Activated CD4-positive, alpha-beta T cell treated with anti-CD3 and anti-CD28 coated beads, Interleukin-2, amount 10 ng/mL, durations not matched to agents 24 days and 14 days (primary cell): ENCODE data around the gene CNGA3. TPM values are rescaled to one million over a fixed set of nuclear protein-coding genes. Genes with fewer than 3 reads are reported as not detected.

Source experiments
- DNase-seq: peaks from one replicate; pipeline ENCODE4 v3.0.0; 2022
- H3K27ac Mint-ChIP-seq: one replicate; pipeline ENCODE4 v1.8.0; 2022; ENCODE audit warnings: mild to moderate bottlenecking, mixed read lengths
- H3K27me3 Mint-ChIP-seq: one replicate; pipeline ENCODE4 v1.8.0; 2022; ENCODE audit warnings: mixed read lengths
- H3K36me3 Mint-ChIP-seq: one replicate; pipeline ENCODE4 v1.8.0; 2022; ENCODE audit warnings: low read depth, mild to moderate bottlenecking, mixed read lengths
- H3K4me1 Mint-ChIP-seq: one replicate; pipeline ENCODE4 v1.8.0; 2021; ENCODE audit warnings: mixed read lengths
- H3K4me3 Mint-ChIP-seq: one replicate; pipeline ENCODE4 v1.8.0; 2022; ENCODE audit warnings: mild to moderate bottlenecking, moderate library complexity, mixed read lengths
- H3K9me3 Mint-ChIP-seq: one replicate; pipeline ENCODE4 v1.8.0; 2021; ENCODE audit warnings: mixed read lengths
- intact Hi-C: fragments of 100-400 bp; cut with micrococcal nuclease; formaldehyde crosslinking; loops from one replicate; pipeline ENCODE4 v1.15.1; 2023
- total RNA-seq: library from RNA; stranded (reverse); gene quantifications from 2 replicates; pipeline ENCODE4 v1.2.3, GENCODE V29; 2022

Gene CNGA3
- total RNA-seq, 1 donor from 2014 or later = not detected

- H3K27me3 Mint-ChIP-seq = peaks cover 16% of the 10 kb centered on the region
- intact Hi-C loops = no loop called here
- no peaks in the 10 kb centered on the region for H3K9me3 Mint-ChIP-seq
- H3K36me3 Mint-ChIP-seq = no peaks in the 10 kb centered on the region
- no peak overlapping the region for H3K27ac Mint-ChIP-seq
- DNase-seq = no peak
- H3K4me1 Mint-ChIP-seq = no peaks in the 10 kb centered on the region
- no peak overlapping the region for H3K4me3 Mint-ChIP-seq
Measured at GRCh38 chr2:98376301-98376910, 30.1 kb downstream of the CNGA3 start.

DNA sequence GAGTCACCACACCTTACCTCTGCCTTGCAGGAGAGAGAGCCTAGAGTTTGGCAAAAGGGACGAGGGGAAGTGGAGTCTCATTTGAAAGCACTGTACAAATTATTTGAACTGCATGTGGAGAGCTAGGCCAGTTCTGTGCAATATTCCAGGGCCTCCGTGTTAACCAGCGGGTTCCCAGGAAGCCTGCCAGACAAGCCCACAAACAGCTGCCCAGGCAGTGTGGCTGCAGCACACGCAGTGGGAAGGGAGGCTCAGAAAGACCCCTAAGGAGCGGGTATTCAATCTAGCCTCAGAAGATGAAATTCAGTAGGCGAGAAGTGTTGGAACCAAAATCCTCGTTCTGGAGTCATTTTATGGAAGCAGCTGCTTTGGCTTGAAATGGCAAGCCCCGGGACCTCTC lies 30.7 kb downstream of the CNGA3 start:
- intact Hi-C loops = no loop called here
- peaks cover 20% of the 10 kb centered on the region for H3K27me3 Mint-ChIP-seq
- DNase-seq = no peak
- no peak overlapping the region for H3K27ac Mint-ChIP-seq
- no peaks in the 10 kb centered on the region for H3K9me3 Mint-ChIP-seq
- H3K4me3 Mint-ChIP-seq = no peak overlapping the region
- H3K36me3 Mint-ChIP-seq = no peaks in the 10 kb centered on the region
- H3K4me1 Mint-ChIP-seq = no peaks in the 10 kb centered on the region

DNA sequence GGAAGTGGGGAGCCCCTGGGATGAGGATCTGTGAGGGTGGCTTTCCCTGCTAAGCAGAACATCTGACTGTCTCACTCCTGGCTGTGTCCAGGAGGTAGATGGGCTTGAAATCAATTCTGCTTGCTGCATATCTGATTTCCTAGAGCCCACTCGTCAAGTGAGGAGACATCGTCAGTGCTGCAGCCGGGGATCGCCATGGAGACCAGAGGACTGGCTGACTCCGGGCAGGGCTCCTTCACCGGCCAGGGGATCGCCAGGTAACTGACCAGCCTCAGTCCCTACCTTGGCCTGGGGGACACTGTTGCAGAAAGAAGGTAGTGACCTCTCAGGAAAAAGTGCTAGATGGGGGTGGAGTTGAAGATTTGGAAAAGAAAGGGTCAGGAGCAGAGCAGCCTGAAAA lies 31.3 kb downstream of the CNGA3 start:
- H3K27ac Mint-ChIP-seq = no peak overlapping the region
- H3K9me3 Mint-ChIP-seq = no peaks in the 10 kb centered on the region
- H3K4me1 Mint-ChIP-seq = no peaks in the 10 kb centered on the region
- H3K4me3 Mint-ChIP-seq = no peak overlapping the region
- DNase-seq = no peak
- H3K36me3 Mint-ChIP-seq = no peaks in the 10 kb centered on the region
- intact Hi-C loops = no loop called here
- peaks cover 20% of the 10 kb centered on the region for H3K27me3 Mint-ChIP-seq

DNA sequence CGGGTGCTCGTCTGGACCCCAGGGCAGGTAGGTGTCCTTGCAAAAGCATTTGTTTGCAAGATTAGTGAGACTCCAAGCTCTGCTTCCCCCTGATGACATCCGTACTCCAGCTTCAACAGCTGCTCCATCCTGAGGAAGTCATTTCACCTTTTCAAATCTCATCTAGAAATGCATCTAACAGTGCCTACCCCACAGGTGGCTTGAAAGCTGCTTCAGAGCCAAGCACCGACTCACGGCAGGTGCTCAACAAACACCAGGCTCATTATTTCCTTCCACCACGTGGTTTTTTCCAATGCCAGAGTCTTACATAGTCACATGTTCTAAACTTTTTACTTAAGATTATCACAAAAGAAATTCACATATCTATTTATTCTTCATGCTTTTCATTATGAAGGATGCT lies 31.9 kb downstream of the CNGA3 start:
- H3K36me3 Mint-ChIP-seq = no peaks in the 10 kb centered on the region
- H3K9me3 Mint-ChIP-seq = no peaks in the 10 kb centered on the region
- no peaks in the 10 kb centered on the region for H3K4me1 Mint-ChIP-seq
- DNase-seq = no peak
- peaks cover 18% of the 10 kb centered on the region for H3K27me3 Mint-ChIP-seq
- H3K4me3 Mint-ChIP-seq = no peak overlapping the region
- no peak overlapping the region for H3K27ac Mint-ChIP-seq
- intact Hi-C loops = no loop called here

DNA sequence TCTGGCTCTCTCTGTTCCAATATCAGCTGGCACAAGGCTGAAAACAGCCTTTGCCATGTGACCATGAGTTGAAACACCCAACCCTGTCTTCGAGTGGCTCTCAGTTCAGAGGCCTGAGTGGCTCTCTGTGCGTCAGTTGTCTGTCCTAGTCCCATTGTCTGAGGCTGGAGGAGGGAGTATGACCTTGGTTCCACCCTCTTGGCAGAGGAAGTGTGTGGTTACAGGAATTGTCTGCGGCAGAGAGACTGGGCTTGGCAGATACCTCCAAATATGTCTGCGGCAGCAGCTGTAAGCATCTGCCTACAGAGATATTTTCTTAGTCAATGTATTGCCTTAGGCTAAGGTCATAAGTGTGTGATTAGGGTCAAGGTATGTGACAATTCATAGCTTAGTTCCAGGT lies 32.6 kb downstream of the CNGA3 start:
- no peaks in the 10 kb centered on the region for H3K9me3 Mint-ChIP-seq
- no peak overlapping the region for H3K4me3 Mint-ChIP-seq
- no peak for DNase-seq
- no peak overlapping the region for H3K27ac Mint-ChIP-seq
- H3K27me3 Mint-ChIP-seq = peaks cover 18% of the 10 kb centered on the region
- intact Hi-C loops = no loop called here
- H3K36me3 Mint-ChIP-seq = no peaks in the 10 kb centered on the region
- H3K4me1 Mint-ChIP-seq = no peaks in the 10 kb centered on the region

DNA sequence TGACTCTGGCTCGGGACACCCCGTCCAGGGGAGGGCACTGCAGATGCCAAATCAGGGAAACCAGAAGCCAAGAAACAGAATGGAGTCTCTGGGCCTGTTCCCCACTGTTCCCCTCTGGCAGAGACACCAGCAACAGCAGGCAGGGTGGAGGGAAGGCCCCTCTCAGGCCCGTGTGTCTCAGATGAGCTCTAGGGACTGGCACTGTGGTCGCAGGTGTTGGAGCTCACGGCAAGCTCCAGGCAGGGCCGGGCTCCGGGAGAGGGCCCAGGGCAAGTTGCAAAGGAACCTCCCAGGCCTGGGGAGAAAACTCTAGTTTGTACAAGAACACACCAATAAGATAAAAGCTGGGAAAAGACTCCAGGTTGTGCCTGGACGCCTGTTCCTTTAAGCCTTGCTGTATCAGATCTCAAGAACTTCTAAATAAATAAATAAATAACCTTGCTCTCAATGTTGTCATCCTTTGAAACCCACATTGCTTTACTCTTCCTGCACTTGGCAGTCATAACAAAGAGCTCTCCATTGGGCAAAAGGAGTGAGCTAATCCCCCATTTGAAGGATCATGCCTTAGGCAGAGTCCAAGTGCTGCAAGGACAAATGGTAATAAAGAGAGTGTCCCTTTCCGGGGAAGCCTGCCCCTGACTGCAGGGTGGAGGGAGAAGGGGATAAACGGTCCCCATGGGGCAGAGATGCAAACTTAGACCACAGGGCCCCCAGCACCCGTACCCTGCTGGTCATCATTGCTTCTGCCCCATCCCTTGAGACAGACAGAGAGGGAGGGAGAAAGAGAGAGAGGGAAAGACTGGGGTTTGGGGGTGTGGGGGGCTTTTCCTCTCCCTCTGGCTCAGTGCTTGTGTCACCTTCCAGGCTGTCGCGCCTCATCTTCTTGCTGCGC lies 33.3 kb downstream of the CNGA3 start:
- H3K4me3 Mint-ChIP-seq = no peak overlapping the region
- H3K9me3 Mint-ChIP-seq = no peaks in the 10 kb centered on the region
- H3K36me3 Mint-ChIP-seq = no peaks in the 10 kb centered on the region
- no peaks in the 10 kb centered on the region for H3K4me1 Mint-ChIP-seq
- H3K27ac Mint-ChIP-seq = no peak overlapping the region
- intact Hi-C loops = loop anchor here (10.0 kb wide), 1 partner anchor 635 kb away; no protein-coding TSS in a partner anchor
- H3K27me3 Mint-ChIP-seq = peaks cover 14% of the 10 kb centered on the region
- DNase-seq = no peak

DNA sequence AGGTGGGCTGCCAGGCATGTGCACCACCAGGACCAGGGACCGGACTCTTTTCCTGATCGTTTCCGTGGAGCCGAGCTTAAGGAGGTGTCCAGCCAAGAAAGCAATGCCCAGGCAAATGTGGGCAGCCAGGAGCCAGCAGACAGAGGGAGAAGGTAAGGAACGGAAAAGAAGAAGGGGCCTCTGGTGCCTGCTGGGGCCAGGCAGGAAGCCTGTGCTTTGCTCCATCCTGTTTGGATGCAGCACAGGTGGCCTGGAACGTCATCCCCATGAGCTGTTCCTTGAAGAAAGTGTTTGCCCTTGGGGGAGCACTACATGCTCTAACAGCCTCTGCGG lies 33.9 kb downstream of the CNGA3 start:
- Mint-ChIP-seq H3K4me1 (peaks cover 3% of the 10 kb centered on the region), H3K4me3 (no peak overlapping the region)
- intact Hi-C loops = loop anchor here (10.0 kb wide), 1 partner anchor 635 kb away; no protein-coding TSS in a partner anchor

GRCh38 chr2:98381494-98381893 lies 35.2 kb downstream of the CNGA3 start:
- no peak for DNase-seq
- Mint-ChIP-seq H3K27me3 (peaks cover 13% of the 10 kb centered on the region), H3K4me3 (no peak overlapping the region), H3K27ac (no peak overlapping the region), H3K36me3 (no peaks in the 10 kb centered on the region), H3K4me1 (peaks cover 3% of the 10 kb centered on the region), H3K9me3 (no peaks in the 10 kb centered on the region)
- intact Hi-C loops = loop anchor here (10.0 kb wide), 1 partner anchor 637 kb away; no protein-coding TSS in a partner anchor

More for the DNA sequence above, 33.9 kb downstream of the CNGA3 start:
- peaks cover 16% of the 10 kb centered on the region for H3K27me3 Mint-ChIP-seq
- DNase-seq = no peak
- no peaks in the 10 kb centered on the region for H3K9me3 Mint-ChIP-seq
- H3K36me3 Mint-ChIP-seq = no peaks in the 10 kb centered on the region
- no peak overlapping the region for H3K27ac Mint-ChIP-seq

GRCh38 chr2:98382086-98382485 lies 35.8 kb downstream of the CNGA3 start:
- Mint-ChIP-seq H3K4me3 (no peak overlapping the region), H3K36me3 (no peaks in the 10 kb centered on the region), H3K27me3 (peaks cover 13% of the 10 kb centered on the region), H3K9me3 (no peaks in the 10 kb centered on the region), H3K27ac (no peak overlapping the region), H3K4me1 (peaks cover 3% of the 10 kb centered on the region)
- intact Hi-C loops = loop anchor here (10.0 kb wide), 1 partner anchor 637 kb away; no protein-coding TSS in a partner anchor
- no peak for DNase-seq

DNA sequence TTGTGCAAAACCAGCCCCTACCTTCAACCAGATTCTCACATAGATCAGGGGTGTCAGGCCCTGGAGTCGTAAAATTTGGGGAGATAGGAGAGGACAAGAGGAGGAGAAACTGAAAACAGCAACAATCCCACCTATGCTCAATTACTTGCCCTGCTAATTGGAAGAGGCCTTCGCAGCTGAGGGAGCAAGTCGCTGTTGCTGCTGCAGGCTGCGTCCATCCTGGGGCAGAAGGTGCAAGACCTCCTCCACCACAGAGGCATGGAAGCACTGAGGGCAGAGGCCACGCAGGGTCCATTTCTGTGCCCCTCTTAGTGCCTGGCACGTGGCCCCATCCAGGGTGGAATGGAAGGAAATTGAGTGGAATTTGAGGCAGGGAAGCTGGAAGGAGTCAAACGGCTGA lies 36.5 kb downstream of the CNGA3 start:
- Mint-ChIP-seq H3K9me3 (no peaks in the 10 kb centered on the region), H3K4me3 (no peak overlapping the region), H3K36me3 (no peaks in the 10 kb centered on the region), H3K27ac (no peak overlapping the region), H3K4me1 (peaks cover 3% of the 10 kb centered on the region), H3K27me3 (peaks cover 14% of the 10 kb centered on the region)
- intact Hi-C loops = loop anchor here (10.0 kb wide), 1 partner anchor 638 kb away; no protein-coding TSS in a partner anchor
- no peak for DNase-seq

DNA sequence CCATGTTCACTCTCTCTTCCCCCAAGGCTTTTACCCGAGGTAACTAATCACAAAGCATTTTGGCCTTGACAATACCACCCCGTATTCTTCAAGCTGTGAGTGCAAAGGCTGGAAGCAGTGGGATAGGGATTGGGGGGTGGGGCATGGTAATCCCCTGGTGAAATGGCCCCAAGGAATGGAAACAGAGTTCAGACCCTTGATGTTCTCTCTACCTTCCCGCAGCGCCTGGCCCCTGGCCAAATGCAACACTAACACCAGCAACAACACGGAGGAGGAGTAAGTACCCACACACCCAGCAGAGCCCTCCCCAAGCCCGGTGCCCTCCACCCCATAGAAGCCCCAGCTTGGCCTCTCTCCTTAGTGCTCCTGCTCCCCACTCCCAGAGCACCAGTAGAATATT lies 36.9 kb downstream of the CNGA3 start:
- Mint-ChIP-seq H3K9me3 (no peaks in the 10 kb centered on the region), H3K36me3 (no peaks in the 10 kb centered on the region), H3K27me3 (peaks cover 14% of the 10 kb centered on the region), H3K4me1 (peaks cover 3% of the 10 kb centered on the region), H3K27ac (no peak overlapping the region), H3K4me3 (no peak overlapping the region)
- intact Hi-C loops = loop anchor here (10.0 kb wide), 1 partner anchor 638 kb away; no protein-coding TSS in a partner anchor
- no peak for DNase-seq

DNA sequence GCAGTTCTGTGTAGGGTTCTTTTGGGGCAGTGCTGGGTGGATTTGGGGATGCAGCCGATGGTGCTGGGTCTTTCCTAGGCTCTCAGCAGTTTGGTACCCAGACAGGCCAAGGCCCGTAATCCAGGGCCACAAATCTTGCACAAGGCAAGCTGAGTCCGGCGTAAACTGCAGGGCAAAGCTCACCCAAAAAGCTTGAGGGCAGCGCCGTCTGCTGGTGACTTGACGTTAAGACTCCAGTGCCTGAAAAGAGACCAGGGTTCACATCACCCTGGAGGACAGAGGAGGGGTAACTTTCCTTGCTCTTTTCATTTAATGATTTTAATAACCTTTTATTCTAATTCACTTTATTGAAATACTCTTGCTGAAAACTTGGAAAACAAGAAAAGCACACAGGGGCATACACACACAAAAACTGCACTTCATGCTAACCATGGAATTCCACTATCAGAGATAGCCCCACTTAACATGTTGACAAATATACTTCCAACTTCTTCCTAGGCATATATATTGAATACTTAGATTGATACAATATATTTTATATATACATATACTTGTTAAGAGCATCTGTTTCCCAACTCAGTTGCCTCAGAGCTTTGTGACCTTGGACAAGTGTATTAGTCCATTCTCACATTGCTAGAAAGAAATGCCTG lies 38.9 kb downstream of the CNGA3 start:
- H3K4me3 Mint-ChIP-seq = no peak overlapping the region
- H3K27me3 Mint-ChIP-seq = peaks cover 12% of the 10 kb centered on the region
- peaks cover 3% of the 10 kb centered on the region for H3K4me1 Mint-ChIP-seq
- intact Hi-C loops = loop anchor here (1.0 to 10.0 kb wide), 3 partner anchors 579 to 674 kb away; no protein-coding TSS in a partner anchor
- no peaks in the 10 kb centered on the region for H3K9me3 Mint-ChIP-seq
- H3K27ac Mint-ChIP-seq = no peak overlapping the region
- DNase-seq = peak; percentile 92
- H3K36me3 Mint-ChIP-seq = no peaks in the 10 kb centered on the region

- Mint-ChIP-seq H3K9me3 (no peaks in the 10 kb centered on the region), H3K36me3 (no peaks in the 10 kb centered on the region), H3K4me1 (peaks cover 3% of the 10 kb centered on the region), H3K4me3 (no peak overlapping the region), H3K27ac (no peak overlapping the region), H3K27me3 (peaks cover 6% of the 10 kb centered on the region)
- no peak for DNase-seq
- intact Hi-C loops = loop anchor here (10.0 kb wide), 1 partner anchor 643 kb away; no protein-coding TSS in a partner anchor
Measured at GRCh38 chr2:98387478-98387877, 41.2 kb downstream of the CNGA3 start.

DNA sequence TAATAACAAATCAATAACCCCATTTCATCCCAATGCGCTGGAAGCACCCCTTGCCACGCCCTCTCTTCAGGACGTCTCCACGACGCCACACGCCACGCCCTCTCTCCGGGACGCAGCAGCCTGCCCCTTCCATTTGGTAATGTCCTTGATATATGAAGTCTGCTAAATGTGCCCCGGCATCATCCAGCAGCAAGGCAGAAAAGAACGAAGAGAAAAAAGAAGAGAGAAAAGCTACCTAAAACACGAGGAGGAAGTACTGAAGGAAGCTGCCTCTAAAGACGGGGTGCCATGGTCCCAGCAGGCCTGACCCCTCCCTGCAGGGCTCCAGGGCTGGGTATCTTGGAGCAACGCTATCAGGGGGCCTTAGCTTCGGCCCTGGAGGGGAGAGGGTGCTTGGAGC lies 41.8 kb downstream of the CNGA3 start:
- Mint-ChIP-seq H3K9me3 (no peaks in the 10 kb centered on the region), H3K36me3 (no peaks in the 10 kb centered on the region), H3K4me1 (peaks cover 3% of the 10 kb centered on the region), H3K27me3 (peaks cover 6% of the 10 kb centered on the region), H3K27ac (no peak overlapping the region), H3K4me3 (no peak overlapping the region)
- intact Hi-C loops = loop anchor here (10.0 kb wide), 1 partner anchor 643 kb away; no protein-coding TSS in a partner anchor
- no peak for DNase-seq
